Colonic mucosa (tissue), 4 donors: ENCODE data around the gene NAT10. TPM values are rescaled to one million over a fixed set of nuclear protein-coding genes. Genes with fewer than 3 reads are reported as not detected.

Experiments used
- DNase-seq: peaks from one replicate; pipeline ENCODE4 v3.0.0-alpha.2; 2020
- H3K27ac ChIP-seq: fragments of 200-600 bp; one replicate; pipeline ENCODE4 v1.8.0; 2021
- H3K27me3 ChIP-seq: fragments of 200-600 bp; one replicate; pipeline ENCODE4 v1.8.0; 2021
- H3K36me3 ChIP-seq: fragments of 200-600 bp; one replicate; pipeline ENCODE4 v1.8.0; 2021
- H3K4me1 ChIP-seq: fragments of 200-600 bp; one replicate; pipeline ENCODE4 v1.8.0; 2021; ENCODE audit warnings: mild to moderate bottlenecking
- H3K4me3 ChIP-seq: fragments of 200-600 bp; one replicate; pipeline ENCODE4 v1.8.0; 2021
- H3K9ac ChIP-seq, 2 donors: one replicate each; pipeline ENCODE4 v1.7.0; 2013; ENCODE audit warnings: control low read depth in 2 of 2, low read depth in 2 of 2, low read length in 2 of 2
- H3K9me3 ChIP-seq: fragments of 200-600 bp; one replicate; pipeline ENCODE4 v1.8.0; 2021
- CTCF ChIP-seq: fragments of 200-600 bp; IDR thresholded peaks from one replicate; pipeline ENCODE4 v1.8.0; 2022; ENCODE audit warnings: antibody characterized with exemption, mild to moderate bottlenecking
- intact Hi-C: fragments of 100-400 bp; cut with DNase I; formaldehyde crosslinking; loops from one replicate; pipeline ENCODE4 v1.14.1; 2022
- total RNA-seq, 2 donors: library from RNA; stranded (reverse); fragmentation: NEBNext Ultra II Directional in 1 of 2; extraction: Animal tissue kit (Norgen Biotek cat#: 25700) in 1 of 2; gene quantifications; one replicate each; pipeline ENCODE4 v1.2.1, GENCODE V29; 2021
- donor health status: healthy.
- donor health status: DM: no; HTN: no; CAD: no.
- donor health status: DM: no; HTN: no; CAD: no.

NAT10 gene
- total RNA-seq: 10 to 100 TPM; 24.1 to 48.0 TPM

DNA sequence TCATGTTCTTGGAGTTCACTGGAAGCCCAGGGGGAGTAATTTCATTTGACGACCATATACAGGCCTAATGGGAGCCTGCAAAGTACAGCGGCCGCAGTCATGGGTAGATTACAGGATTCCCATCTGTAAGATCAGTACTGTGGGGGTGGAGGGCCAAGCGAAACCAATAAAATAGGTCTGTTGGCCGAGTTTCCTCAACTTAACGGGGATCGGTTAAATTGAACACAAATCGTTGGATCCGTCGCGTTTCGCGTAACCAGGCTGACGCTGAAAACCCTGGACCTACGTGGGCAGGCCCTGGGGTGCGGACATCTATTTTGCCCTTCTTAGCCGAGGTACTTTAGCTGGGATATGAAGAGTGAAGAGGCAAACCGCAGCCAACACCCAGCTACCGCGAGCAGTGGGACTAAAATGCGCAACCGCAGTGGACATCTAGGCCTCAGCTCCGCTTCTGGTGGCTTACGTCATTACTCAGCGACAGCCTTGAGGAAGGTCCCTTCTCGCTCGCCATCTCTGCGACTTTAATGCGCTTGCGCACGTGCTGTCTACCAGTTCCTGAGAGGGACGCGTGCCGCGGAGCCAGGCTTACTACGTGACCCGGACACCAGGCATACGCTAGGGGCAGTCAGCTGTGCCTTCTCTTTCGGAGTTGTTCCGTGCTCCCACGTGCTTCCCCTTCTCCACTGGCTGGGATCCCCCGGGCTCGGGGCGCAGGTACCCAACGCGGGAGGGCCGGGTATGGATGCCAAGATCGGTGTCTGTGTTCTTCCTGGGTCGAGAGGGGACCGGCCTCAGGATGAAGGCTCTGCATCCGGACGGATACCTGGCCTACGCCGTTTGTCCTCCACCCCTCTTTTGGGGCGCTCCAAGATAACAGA is at the start of gene NAT10:
NAT10 (plus strand) TSS at position 551 of the 878 bp plus-strand sequence. CDS start 2,597 bp downstream, outside the sequence.
- Histone ChIP-seq H3K36me3 (peaks cover under 1% of the 10 kb centered on the region), H3K27ac (peak within 1 kb of the TSS; percentile 93), H3K9me3 (no peaks in the 10 kb centered on the region), H3K4me3 (peak within 1 kb of the TSS; percentile 99), H3K27me3 (no peaks in the 10 kb centered on the region), H3K9ac (peak within 1 kb of the TSS; percentile 88 to 96), H3K4me1 (peaks cover 16% of the 10 kb centered on the region)
- TF ChIP-seq CTCF: no peak
- DNase-seq: peak; percentile 97
- intact Hi-C loops: loop anchor here (5.0 kb wide), 1 partner anchor 108 kb away; no protein-coding TSS in a partner anchor

GRCh38 chr11:34056672-34057071 is 48.8 kb upstream of the NAT10 start:
- no peaks in the 10 kb centered on the region for H3K27me3 ChIP-seq
- no peak for DNase-seq
- peaks cover 29% of the 10 kb centered on the region for H3K4me1 ChIP-seq
- H3K9ac ChIP-seq: no peak overlapping the region
- no peaks in the 10 kb centered on the region for H3K9me3 ChIP-seq
- intact Hi-C loops: loop anchor here (5.0 kb wide), 1 partner anchor 46 kb away; no protein-coding TSS in a partner anchor
- no peak overlapping the region for H3K4me3 ChIP-seq
- peaks cover 5% of the 10 kb centered on the region for H3K36me3 ChIP-seq
- H3K27ac ChIP-seq: no peak overlapping the region
- TF ChIP-seq CTCF: no peak

DNA sequence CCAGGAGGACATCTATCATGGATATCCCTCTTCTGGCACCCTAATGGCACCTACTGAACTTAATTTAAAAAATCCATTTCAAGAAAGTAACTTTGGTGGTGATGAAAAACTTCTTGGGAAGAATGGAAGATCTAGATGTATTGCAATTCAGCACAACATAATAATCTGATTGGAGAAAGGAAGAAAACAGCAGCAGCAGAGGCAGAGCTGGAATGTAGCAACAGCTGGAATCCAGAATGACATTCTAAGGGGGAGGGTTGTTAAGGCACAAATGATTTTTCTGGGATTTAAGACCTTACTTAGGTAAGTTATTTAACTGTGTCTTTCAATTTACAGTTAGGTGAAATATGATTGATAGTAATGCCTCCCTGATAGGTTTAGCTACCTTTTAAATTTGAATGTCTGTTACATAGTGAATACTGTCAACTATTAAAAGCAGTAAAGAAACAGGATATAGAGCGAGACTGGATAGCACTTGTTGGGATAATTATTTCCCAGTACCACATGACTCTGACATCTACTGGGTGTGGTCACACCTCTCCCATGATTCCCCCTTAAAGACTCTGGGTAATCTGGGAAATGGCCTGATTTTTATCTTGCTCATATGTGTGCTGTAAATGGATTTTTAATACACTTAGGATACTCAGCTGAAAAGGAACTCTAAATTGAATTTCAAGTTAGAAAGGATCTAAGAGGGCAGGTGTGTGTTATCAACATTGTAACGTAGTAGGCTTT is 42.2 kb upstream of the NAT10 start:
- no peak overlapping the region for H3K4me3 ChIP-seq
- H3K27ac ChIP-seq: no peak overlapping the region
- no peak overlapping the region for H3K9ac ChIP-seq
- intact Hi-C loops: no loop called here
- peaks cover 10% of the 10 kb centered on the region for H3K4me1 ChIP-seq
- DNase-seq: no peak
- no peaks in the 10 kb centered on the region for H3K9me3 ChIP-seq
- H3K27me3 ChIP-seq: no peaks in the 10 kb centered on the region
- peaks cover 5% of the 10 kb centered on the region for H3K36me3 ChIP-seq
- no peak for TF ChIP-seq CTCF

- intact Hi-C loops: no loop called here
- Histone ChIP-seq H3K4me1 (peaks cover 7% of the 10 kb centered on the region), H3K27ac (no peak overlapping the region)
Observed at GRCh38 chr11:34064291-34064690, 41.1 kb upstream of the NAT10 start.

More at GRCh38 chr11:34064291-34064690, 41.1 kb upstream of the NAT10 start:
- Histone ChIP-seq H3K9me3 (no peaks in the 10 kb centered on the region), H3K36me3 (peaks cover 5% of the 10 kb centered on the region), H3K4me3 (no peak overlapping the region), H3K9ac (no peak overlapping the region), H3K27me3 (no peaks in the 10 kb centered on the region)
- TF ChIP-seq CTCF: no peak
- no peak for DNase-seq
